Stimulated activated CD4-positive, alpha-beta T cell treated with anti-CD3 and anti-CD28 coated beads, Interleukin-2, amount 100 ng/mL, for 24 hours (primary cell): ENCODE data around the gene MUC5B.
"Not testable (repeated sequence)": the region's sequence is repeated elsewhere in the genome, so short reads cannot be mapped to it uniquely, and the experiment has no call there.

ENCODE experiments used
- DNase-seq, 2 donors: peaks; one replicate each; pipeline ENCODE4 v3.0.0-alpha.2; 2020

MUC5B gene

GRCh38 chr11:1233351-1234053 is 10.6 kb downstream of the MUC5B start:
- DNase-seq = no peak

GRCh38 chr11:1234054-1234720 is 11.3 kb downstream of the MUC5B start:
- no peak for DNase-seq

GRCh38 chr11:1234771-1235305 is 12.0 kb downstream of the MUC5B start:
- DNase-seq = no peak

GRCh38 chr11:1235306-1235900 is 12.5 kb downstream of the MUC5B start:
- no peak for DNase-seq

- DNase-seq = no peak
Measured at GRCh38 chr11:1235901-1236315, 13.0 kb downstream of the MUC5B start.

- no peak for DNase-seq
Measured at GRCh38 chr11:1236316-1237127, 13.7 kb downstream of the MUC5B start.

- DNase-seq = no peak
Measured at GRCh38 chr11:1237128-1237580, 14.3 kb downstream of the MUC5B start.

- DNase-seq = no peak
Measured at GRCh38 chr11:1237851-1238250, 15.0 kb downstream of the MUC5B start.

- no peak for DNase-seq
Measured at GRCh38 chr11:1238767-1239595, 16.1 kb downstream of the MUC5B start.

- no peak for DNase-seq
Measured at GRCh38 chr11:1239596-1240205, 16.8 kb downstream of the MUC5B start.

GRCh38 chr11:1240771-1241170 is 17.9 kb downstream of the MUC5B start:
- no peak for DNase-seq

GRCh38 chr11:1241706-1242105 is 18.8 kb downstream of the MUC5B start:
- DNase-seq = no peak

- DNase-seq = no peak
Measured at GRCh38 chr11:1242289-1242688, 19.4 kb downstream of the MUC5B start.

GRCh38 chr11:1242751-1243150 is 19.9 kb downstream of the MUC5B start:
- not testable (repeated sequence) for DNase-seq

GRCh38 chr11:1243521-1243920 is 20.7 kb downstream of the MUC5B start:
- DNase-seq = not testable (repeated sequence)

GRCh38 chr11:1244557-1244956 is 21.7 kb downstream of the MUC5B start:
- not testable (repeated sequence) for DNase-seq

GRCh38 chr11:1245717-1246116 is 22.9 kb downstream of the MUC5B start:
- not testable (repeated sequence) for DNase-seq

- DNase-seq = not testable (repeated sequence)
Measured at GRCh38 chr11:1246301-1246700, 23.4 kb downstream of the MUC5B start.

- not testable (repeated sequence) for DNase-seq
Measured at GRCh38 chr11:1247026-1247425, 24.2 kb downstream of the MUC5B start.

- DNase-seq = not testable (repeated sequence)
Measured at GRCh38 chr11:1248951-1249350, 26.1 kb downstream of the MUC5B start.

GRCh38 chr11:1250411-1250810 is 27.5 kb downstream of the MUC5B start:
- not testable (repeated sequence) for DNase-seq
